CD4-positive, alpha-beta T cell treated with Interleukin-17A for 1 hour (primary cell): ENCODE measurements around the gene FBLN2.
A peak's percentile ranks its signal among the peaks of the same experiment; 100 is the strongest.

Experiments used
- DNase-seq: peaks from one replicate; pipeline ENCODE4 v3.0.0-alpha.2; 2020

Gene FBLN2

DNA sequence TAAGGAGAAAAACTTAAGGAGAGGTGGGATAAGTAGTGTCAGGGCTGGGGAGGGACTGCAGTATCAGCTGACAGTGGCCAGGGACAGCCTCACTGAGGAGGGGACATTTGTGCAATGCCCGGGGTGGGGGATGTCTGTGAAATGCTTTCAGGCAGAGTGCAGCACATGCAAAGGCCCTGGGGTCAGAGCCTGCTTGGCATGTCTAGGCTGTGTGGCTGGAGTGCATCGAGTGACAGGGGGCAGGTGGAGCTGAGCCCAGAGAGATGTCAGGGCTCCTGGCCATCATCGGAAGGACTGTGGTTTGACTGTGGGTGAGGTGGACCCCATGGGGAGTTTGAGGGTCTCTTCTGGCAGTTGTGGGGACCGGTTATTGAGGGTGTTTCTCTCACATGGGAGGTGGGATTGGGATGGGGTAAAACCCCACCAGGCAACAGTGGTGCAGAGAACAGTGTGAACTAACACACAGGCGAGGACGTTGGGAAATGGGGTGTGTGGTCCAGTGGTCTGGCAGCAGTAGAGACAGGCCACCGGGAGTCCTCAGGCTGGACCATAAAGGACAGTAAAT, 61.2 kb downstream of the FBLN2 start:
- DNase-seq: no peak

DNA sequence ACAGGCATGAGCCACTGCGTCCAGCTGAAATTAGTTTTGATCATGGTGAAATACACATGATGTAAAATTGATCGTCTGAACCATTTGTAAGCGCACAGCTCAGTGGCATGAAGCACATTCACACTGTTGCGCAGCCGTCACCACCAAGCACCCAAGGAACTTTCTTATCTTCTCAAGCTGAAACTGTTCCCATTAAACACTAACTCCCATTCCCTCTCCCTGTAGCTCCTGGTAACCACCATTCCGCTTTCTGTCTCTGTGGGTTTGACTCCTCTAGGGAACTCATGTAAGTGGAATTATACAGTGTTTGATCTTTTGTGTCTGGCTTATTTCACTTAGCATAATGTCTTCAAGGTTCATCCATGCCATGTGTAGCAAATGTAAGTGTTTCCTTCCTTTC, 62.3 kb downstream of the FBLN2 start:
- no peak for DNase-seq

DNA sequence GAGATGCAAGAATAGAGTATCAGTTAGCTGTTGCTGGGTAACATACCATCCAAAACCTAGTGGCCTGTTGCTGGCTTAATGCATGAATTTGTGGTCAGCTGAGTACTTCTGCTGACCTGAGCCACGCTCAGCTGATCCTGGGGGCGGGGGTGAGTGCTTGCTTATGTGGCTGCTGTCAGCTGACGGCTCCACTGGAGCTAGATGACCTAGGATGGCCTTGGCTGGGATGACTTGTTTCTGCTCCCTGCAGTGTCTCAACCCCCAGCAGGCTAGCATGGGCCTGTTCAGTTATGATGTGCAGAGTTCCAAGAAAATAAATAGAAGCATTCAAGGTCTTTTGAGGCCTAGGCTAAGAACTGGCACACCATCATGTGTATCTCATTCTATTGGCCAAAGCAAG, 63.9 kb downstream of the FBLN2 start:
- DNase-seq: no peak

DNA sequence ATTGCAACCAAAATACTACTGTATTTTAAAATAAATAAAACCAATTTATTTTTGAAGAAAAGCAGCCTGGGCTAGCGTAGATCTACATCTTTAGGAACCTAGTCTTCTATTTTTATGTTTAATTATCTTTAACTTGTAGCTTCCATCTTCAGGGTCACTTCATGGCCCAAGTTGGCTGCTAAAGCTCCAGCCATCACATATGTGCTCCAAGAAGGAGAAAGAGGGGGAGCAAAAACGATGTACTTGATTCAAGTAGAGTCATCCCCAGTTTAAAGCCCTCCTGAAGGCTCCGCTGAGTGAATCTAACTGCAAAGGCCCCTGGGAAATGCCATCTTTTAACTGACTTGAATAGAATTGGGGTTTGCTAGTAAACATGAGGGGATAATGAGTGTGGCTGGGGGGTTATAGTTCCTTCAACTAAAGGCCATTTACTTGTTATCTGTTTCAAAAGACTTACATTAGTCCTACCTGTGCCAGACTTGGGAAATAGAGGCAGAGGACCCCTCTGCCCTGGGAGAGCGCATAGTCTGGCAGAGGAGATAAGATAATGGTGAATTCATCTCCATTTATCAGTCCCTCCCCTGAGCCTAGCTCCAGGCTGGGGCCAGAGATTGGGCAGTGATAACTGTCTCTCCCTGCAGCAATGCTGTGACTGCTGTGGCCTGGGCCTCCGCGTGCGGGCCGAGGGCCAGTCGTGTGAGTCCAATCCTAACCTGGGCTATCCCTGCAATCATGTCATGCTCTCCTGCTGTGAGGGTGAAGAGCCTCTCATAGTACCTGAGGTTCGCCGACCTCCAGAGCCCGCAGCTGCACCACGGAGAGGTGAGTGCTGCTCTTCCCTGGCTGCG, 64.6 kb downstream of the FBLN2 start:
- no peak for DNase-seq

- no peak for DNase-seq
These were observed 65.7 kb downstream of the FBLN2 start for GRCh38 chr3:13614607-13615006.

GRCh38 chr3:13615019-13615528, 66.1 kb downstream of the FBLN2 start:
- DNase-seq: no peak

DNA sequence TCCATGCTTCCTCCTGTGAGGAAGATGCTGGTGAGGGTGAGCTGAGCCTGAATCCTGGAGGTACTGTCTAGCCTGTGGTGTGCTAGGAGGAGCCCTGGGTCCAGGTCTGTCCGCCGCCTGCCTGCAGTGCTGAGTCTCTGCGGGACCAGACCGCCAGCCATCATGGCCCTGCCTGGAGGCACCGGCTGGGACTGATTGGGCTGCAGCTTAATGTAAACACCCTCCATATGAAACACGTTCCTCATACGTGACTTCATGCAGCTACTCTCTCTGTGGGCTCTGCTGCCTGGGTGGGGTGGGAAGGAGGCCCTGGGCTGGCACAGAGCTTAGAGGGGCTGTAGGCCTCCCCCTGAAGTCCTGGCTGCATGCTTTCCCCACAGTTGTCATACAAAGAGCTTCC, 67.4 kb downstream of the FBLN2 start:
- DNase-seq: no peak

- no peak for DNase-seq
These were observed 68.3 kb downstream of the FBLN2 start for GRCh38 chr3:13617097-13617738.

DNA sequence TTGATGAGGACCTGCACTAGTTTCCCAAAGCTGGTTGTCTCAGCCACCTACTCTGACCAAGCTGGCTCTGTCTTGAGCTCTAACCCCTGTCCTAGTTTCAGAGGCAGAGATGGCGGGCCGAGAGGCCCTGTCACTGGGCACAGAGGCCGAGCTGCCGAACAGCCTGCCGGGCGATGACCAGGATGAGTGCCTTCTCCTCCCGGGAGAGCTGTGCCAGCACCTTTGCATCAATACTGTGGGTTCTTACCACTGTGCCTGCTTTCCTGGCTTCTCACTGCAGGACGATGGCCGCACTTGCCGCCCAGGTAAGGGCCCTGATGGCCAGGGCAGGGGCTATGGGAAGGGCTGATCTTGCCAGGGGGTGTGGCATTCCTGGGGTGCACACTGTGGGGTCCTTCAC, 69.1 kb downstream of the FBLN2 start:
- DNase-seq: no peak

GRCh38 chr3:13618836-13619235, 69.9 kb downstream of the FBLN2 start:
- no peak for DNase-seq

DNA sequence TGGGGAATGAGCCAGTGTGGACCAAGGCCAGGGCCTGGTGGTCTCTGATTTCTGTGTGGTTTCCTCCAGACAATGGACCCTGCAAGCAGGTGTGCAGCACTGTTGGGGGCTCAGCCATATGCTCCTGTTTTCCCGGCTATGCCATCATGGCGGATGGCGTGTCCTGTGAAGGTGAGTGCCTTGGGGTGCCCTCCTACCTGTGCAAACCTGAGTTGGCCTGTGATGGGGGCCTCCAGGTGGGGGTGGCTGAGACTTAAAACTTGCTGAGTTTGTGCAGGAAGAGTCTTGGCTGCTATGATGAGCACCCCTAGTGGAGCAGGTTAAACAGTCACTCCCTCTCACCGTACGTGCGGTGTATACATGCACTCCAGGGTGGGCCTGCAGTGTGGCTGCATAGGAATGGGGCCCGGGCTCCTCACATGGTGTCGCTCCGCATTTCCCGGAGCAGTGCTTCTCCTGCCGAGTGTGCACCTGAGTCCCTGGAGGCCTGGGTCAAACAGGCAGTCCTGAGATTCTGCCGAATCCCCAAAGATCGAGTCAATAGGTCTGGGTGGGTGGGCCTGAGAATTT, 70.8 kb downstream of the FBLN2 start:
- DNase-seq: no peak

- no peak for DNase-seq
These were observed 71.4 kb downstream of the FBLN2 start for GRCh38 chr3:13620281-13620680.

DNA sequence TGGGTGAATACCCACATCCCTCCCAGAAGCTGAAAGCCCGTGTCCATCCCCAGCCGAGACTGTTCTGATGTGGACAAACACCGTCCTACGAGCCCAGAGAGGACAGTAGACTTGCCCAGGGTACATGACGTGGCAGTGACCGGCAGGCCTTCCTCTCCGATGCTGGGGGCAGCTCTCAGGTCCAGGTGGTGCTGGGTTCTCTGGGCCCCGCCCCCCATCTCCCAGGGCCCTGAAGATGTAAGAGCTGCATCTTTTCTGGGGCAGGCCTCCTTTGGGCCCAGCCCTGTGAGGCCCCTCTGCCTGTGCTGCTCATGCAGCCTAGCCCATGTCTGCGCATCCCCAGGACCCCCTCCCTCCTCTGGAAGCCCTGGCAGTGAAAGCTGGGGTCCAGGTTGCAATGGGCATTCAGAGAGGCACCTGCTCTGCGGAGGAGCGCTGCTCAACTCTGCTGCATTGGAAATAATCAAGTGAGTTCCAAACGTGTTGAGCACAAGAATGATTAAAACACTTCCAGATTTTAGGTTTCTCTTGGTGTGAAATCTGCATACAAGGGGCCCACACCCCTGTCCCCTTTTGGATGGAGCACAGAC, 71.9 kb downstream of the FBLN2 start:
- DNase-seq: no peak

GRCh38 chr3:13621381-13622221, 72.7 kb downstream of the FBLN2 start:
- peak; percentile 48 for DNase-seq

DNA sequence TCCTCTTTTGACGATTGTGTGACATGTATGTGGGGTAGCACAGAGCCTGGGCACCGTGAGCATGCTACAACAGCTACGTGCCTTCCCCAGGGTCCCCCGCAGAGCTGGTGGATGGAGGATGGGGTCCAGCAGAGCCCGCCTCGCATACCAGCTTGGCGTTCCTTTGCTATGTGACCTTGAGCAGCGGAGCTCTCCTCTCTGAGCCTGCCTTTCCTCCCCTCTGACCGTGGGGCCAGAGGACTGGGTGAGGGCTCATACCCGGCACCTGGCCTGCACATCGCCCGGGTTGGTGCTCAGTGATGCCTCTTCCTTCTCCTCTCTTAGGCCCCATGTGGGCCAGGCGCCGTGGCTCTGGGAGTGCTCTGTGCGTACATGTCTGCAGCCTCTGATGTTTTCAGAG, 73.4 kb downstream of the FBLN2 start:
- DNase-seq: no peak

GRCh38 chr3:13623101-13623654, 74.3 kb downstream of the FBLN2 start:
- no peak for DNase-seq

GRCh38 chr3:13624021-13624420, 75.1 kb downstream of the FBLN2 start:
- no peak for DNase-seq

- DNase-seq: no peak
These were observed 75.8 kb downstream of the FBLN2 start for GRCh38 chr3:13624671-13625125.

DNA sequence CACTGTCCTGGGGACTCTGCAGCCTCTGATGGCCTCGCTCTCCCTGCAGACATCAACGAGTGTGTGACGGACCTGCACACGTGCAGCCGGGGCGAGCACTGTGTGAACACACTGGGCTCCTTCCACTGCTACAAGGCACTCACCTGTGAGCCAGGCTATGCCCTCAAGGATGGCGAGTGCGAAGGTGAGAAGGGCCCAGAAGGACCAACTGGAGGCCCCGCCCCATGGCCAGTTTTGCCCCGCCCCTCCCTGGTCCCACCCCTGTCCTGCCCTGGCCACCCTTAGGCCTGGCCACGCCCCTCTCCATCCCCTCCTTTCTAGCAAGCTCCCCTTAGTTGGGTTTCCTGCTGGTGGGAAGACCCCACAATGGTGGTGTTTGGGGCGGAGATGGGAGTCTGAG, 77.5 kb downstream of the FBLN2 start:
- DNase-seq: no peak

DNA sequence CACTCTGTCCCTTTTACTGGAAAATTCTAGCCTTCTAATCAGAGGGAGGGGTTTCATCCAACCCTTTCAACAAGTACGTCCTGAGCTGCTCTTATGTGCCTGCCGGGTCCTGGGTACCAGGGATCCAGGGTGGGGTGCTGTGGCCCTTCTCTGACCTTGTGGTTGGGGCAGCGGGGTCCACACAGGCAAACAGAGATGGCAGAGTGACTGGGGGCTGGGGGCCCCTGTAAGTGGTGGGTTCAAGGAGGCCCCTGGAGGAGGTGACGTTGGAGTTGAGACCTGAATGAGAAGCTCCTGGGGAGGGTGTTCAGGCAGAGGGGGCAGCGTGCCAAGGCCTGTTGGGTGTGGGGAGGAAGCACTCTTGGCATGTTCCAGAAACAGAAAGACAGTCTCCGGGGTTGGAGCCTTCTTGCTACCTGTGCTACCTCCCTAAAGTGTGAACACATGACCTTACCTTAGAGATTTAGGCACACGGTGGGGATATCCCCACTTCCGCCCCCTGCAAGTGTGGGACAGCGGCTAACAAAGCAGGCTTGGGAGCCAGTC, 78.1 kb downstream of the FBLN2 start:
- no peak for DNase-seq

GRCh38 chr3:13627681-13628080, 78.8 kb downstream of the FBLN2 start:
- DNase-seq: no peak

DNA sequence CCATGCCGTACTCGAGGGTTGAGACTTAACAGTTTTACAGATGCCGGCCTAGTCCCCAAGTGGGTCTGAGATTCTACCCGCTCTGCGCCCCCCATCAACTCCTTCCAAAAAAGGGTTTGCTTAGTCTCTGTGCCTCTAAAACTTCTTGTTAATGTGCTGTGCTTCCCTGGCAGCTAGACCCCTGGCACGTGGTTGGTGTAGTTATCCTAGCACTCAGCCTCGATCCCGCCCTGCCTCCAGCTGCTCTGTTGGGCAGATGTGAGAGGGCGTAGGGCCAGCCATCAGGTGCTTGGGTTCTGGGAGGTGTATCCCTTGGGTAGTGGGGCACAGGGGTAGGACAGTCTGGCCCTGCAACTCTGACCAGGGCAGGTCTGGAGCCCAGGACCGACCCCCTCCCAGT, 79.5 kb downstream of the FBLN2 start:
- no peak for DNase-seq
